B cell (primary cell): ENCODE results near the gene PLEKHA7. TPM values are rescaled to one million over a fixed set of nuclear protein-coding genes. Genes with fewer than 3 reads are reported as not detected.

ENCODE experiments used
- ATAC-seq: fragments of 200-7000 bp; cut with Tn5 transposase; one replicate; pipeline ENCODE4 v1.10.0; 2021; ENCODE audit warnings: low read depth, mild to moderate bottlenecking, moderate number of reproducible peaks, moderate library complexity
- CTCF ChIA-PET: fragments of 350-600 bp; sonication (Branson Sonifier 250); formaldehyde crosslinking; loops from one replicate; lab custom pipeline; 2021; ENCODE audit warnings: antibody characterized with exemption, inconsistent platforms; lab: Charles Lee
- POLR2A ChIA-PET: fragments of 350-600 bp; sonication (Branson Sonifier 250); formaldehyde crosslinking; loops from one replicate; lab custom pipeline; 2021; ENCODE audit warnings: antibody characterized with exemption; lab: Charles Lee
- DNase-seq: peaks from one replicate; pipeline ENCODE4 v3.0.0; 2013
- H2AFZ ChIP-seq: 2 replicates; pipeline ENCODE4 v1.6.1; 2012; ENCODE audit warnings: mild to moderate bottlenecking, low read depth, low read length; ENCODE audit not compliant: insufficient read depth, poor library complexity, severe bottlenecking
- H3K27ac ChIP-seq, 2 donors: 1 replicate in 1 of 2; 2 replicates in 1 of 2; pipeline ENCODE4 v1.5.1; 2012 to 2013; ENCODE audit warnings: low read length in 2 of 2, mild to moderate bottlenecking in 2 of 2, moderate library complexity in 1 of 2
- H3K27me3 ChIP-seq, 4 experiments: fragments of 200-600 bp in 1 of 4; sonication (generic) in 1 of 4; replicated peaks in 1 of 4; 1 replicate in 2 of 4; 2 replicates in 2 of 4; pipeline versions ENCODE4 v1.6.1 to v1.7.0; 2013 to 2016; ENCODE audit warnings: low read length in 3 of 4, mild to moderate bottlenecking in 2 of 4, mixed read lengths in 1 of 4, moderate library complexity in 1 of 4; ENCODE audit not compliant: insufficient read depth in 4 of 4, control insufficient read depth in 3 of 4; ENCODE audit errors: control extremely low read depth in 1 of 4
- H3K36me3 ChIP-seq, 2 experiments: replicated peaks in 1 of 2; 1 replicate in 1 of 2; 2 replicates in 1 of 2; pipeline versions ENCODE4 v1.6.1 to v1.7.1; 2013; ENCODE audit warnings: low read length in 1 of 2; ENCODE audit not compliant: insufficient read depth in 2 of 2, control insufficient read depth in 1 of 2; ENCODE audit errors: control extremely low read depth in 1 of 2, extremely low read depth in 1 of 2
- H3K4me1 ChIP-seq, 2 donors: fragments of 200-600 bp in 1 of 2; sonication (generic) in 1 of 2; 1 replicate in 1 of 2; 2 replicates in 1 of 2; pipeline versions ENCODE4 v1.5.1 to v1.6.1; 2013 to 2017; ENCODE audit warnings: low read length in 2 of 2; ENCODE audit not compliant: control insufficient read depth in 2 of 2, insufficient read depth in 2 of 2
- H3K4me2 ChIP-seq: replicated peaks from 2 replicates; pipeline ENCODE3; 2012; ENCODE audit warnings: mild to moderate bottlenecking, low read depth, low read length; ENCODE audit not compliant: poor library complexity, severe bottlenecking
- H3K4me3 ChIP-seq, 5 experiments: fragments of 200-600 bp in 1 of 5; sonication (generic) in 1 of 5; 1 replicate in 3 of 5; 2 replicates in 2 of 5; pipeline versions ENCODE4 v1.5.1 to v1.7.0; 2011 to 2016; ENCODE audit warnings: low read length in 4 of 5, mild to moderate bottlenecking in 4 of 5, low read depth in 2 of 5, control low read depth in 1 of 5, moderate library complexity in 1 of 5; ENCODE audit not compliant: insufficient read depth in 1 of 5; ENCODE audit errors: control extremely low read depth in 1 of 5, extremely low read depth in 1 of 5
- H3K79me2 ChIP-seq: fragments of 200-600 bp; sonication (generic); one replicate; pipeline ENCODE4 v1.6.0; 2016; ENCODE audit warnings: low read length; ENCODE audit not compliant: control insufficient read depth, insufficient read depth
- H3K9ac ChIP-seq: fragments of 200-600 bp; sonication (generic); 2 replicates; pipeline ENCODE4 v1.6.1; 2017; ENCODE audit warnings: mild to moderate bottlenecking, low read length, moderate library complexity
- H3K9me3 ChIP-seq, 3 donors: one replicate each; pipeline versions ENCODE4 v1.6.1 to v1.7.1; 2013; ENCODE audit warnings: low read length in 2 of 3; ENCODE audit not compliant: control insufficient read depth in 2 of 3, insufficient read depth in 1 of 3; ENCODE audit errors: control extremely low read depth in 1 of 3
- H4K20me1 ChIP-seq: 2 replicates; pipeline ENCODE4 v1.6.0; 2012; ENCODE audit warnings: mild to moderate bottlenecking, low read length; ENCODE audit not compliant: insufficient read depth, control insufficient read depth, poor library complexity, severe bottlenecking
- H3K27ac Mint-ChIP-seq: one replicate; pipeline ENCODE4 v1.8.0; 2021; ENCODE audit warnings: mixed read lengths
- H3K27me3 Mint-ChIP-seq: one replicate; pipeline ENCODE4 v1.8.0; 2021; ENCODE audit warnings: mixed read lengths
- H3K4me1 Mint-ChIP-seq: one replicate; pipeline ENCODE4 v1.8.0; 2021; ENCODE audit warnings: mixed read lengths
- H3K4me3 Mint-ChIP-seq: one replicate; pipeline ENCODE4 v1.8.0; 2021; ENCODE audit warnings: mixed read lengths
- H3K9me3 Mint-ChIP-seq: one replicate; pipeline ENCODE4 v1.8.0; 2022; ENCODE audit warnings: mixed read lengths; ENCODE audit not compliant: insufficient read depth
- EZH2 ChIP-seq: IDR thresholded peaks from 2 replicates; pipeline ENCODE4 v1.6.1; 2012; ENCODE audit warnings: borderline replicate concordance, low read depth, mild to moderate bottlenecking, moderate library complexity, low read length; ENCODE audit not compliant: insufficient read depth, poor library complexity, severe bottlenecking
- WGBS: methylation state at CpG from one replicate; pipeline ENCODE4 v1.1.5; 2013; ENCODE audit warnings: missing lambda C conversion rate; ENCODE audit not compliant: insufficient coverage; 5-methylcytosine and 5-hydroxymethylcytosine counted together
- intact Hi-C: fragments of 100-400 bp; cut with micrococcal nuclease; formaldehyde crosslinking; loops from one replicate; pipeline ENCODE4 v1.10.0; 2022
- polyA plus RNA-seq: library from polyadenylated mRNA; depleted of rRNA; stranded (reverse); fragments of >200 nt; gene quantifications from 2 replicates; pipeline ENCODE4 v1.2.3, GENCODE V29; 2012
- total RNA-seq, 2 donors: library from RNA; stranded (reverse); fragments of 120-200 nt in 1 of 2; gene quantifications; 1 replicate in 1 of 2; 2 replicates in 1 of 2; pipeline versions ENCODE4 v1.2.3 to v1.2.4, GENCODE V29; 2013 to 2022
- TF ChIP-seq, protein P1 (sequence below): fragments of 200-600 bp; IDR thresholded peaks from one replicate; pipeline ENCODE4 v1.8.0; 2022; ENCODE audit warnings: antibody characterized with exemption, mild to moderate bottlenecking

The PLEKHA7 gene
- total and polyA plus RNA-seq, 2 donors (not counting 1 experiment from before 2014, with no cell fraction given) = 1.7 to 8.2 TPM

DNA sequence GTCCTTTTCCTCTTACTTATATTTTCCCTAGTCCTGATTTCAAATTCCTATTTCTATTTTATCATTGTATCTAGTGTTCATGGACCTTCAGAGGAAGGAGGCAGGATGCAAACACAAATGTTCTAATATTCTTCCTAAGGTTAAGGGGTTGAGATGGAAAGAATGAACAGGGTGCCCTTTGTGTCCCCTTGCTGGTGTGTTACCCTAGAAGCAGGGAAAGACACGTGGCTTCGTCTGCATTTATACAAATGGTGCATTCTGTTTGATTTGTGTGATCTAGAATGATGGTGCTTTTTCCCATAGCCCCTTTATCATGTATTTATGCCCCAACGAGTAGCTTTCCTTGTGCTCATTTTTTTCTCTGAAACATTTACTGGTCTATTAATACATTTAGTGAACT, 76.2 kb downstream of the PLEKHA7 start:
- Histone ChIP-seq H3K9ac (no peak overlapping the region), H3K27me3 (peaks cover 0 to 3% (median 0%) of the 10 kb centered on the region in 4 experiments), H3K36me3 (no peaks in the 10 kb centered on the region), H3K4me3 (no peak overlapping the region), H3K27ac (no peak overlapping the region), H2AFZ (no peak overlapping the region), H3K4me1 (no peaks in the 10 kb centered on the region), H4K20me1 (no peaks in the 10 kb centered on the region), H3K79me2 (no peaks in the 10 kb centered on the region), H3K4me2 (no peak overlapping the region), H3K9me3 (no peaks in the 10 kb centered on the region)
- Mint-ChIP-seq H3K4me3 (no peak overlapping the region), H3K27me3 (peaks cover 4% of the 10 kb centered on the region), H3K4me1 (no peaks in the 10 kb centered on the region), H3K9me3 (no peaks in the 10 kb centered on the region), H3K27ac (no peak overlapping the region)
- POLR2A ChIA-PET = no interaction called here
- TF ChIP-seq, protein P1, sequence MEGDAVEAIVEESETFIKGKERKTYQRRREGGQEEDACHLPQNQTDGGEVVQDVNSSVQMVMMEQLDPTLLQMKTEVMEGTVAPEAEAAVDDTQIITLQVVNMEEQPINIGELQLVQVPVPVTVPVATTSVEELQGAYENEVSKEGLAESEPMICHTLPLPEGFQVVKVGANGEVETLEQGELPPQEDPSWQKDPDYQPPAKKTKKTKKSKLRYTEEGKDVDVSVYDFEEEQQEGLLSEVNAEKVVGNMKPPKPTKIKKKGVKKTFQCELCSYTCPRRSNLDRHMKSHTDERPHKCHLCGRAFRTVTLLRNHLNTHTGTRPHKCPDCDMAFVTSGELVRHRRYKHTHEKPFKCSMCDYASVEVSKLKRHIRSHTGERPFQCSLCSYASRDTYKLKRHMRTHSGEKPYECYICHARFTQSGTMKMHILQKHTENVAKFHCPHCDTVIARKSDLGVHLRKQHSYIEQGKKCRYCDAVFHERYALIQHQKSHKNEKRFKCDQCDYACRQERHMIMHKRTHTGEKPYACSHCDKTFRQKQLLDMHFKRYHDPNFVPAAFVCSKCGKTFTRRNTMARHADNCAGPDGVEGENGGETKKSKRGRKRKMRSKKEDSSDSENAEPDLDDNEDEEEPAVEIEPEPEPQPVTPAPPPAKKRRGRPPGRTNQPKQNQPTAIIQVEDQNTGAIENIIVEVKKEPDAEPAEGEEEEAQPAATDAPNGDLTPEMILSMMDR = no peak
- TF ChIP-seq EZH2 = no peak
- WGBS = no CpG with 5 or more reads among the region's 3 CpGs
- ATAC-seq (no peak), DNase-seq (no peak)
- intact Hi-C loops = no loop called here
- CTCF ChIA-PET = interaction anchor here (1.5 to 2.0 kb wide), 3 partner anchors 36 to 125 kb away, joined by 5 read pairs; no protein-coding TSS in a partner anchor

DNA sequence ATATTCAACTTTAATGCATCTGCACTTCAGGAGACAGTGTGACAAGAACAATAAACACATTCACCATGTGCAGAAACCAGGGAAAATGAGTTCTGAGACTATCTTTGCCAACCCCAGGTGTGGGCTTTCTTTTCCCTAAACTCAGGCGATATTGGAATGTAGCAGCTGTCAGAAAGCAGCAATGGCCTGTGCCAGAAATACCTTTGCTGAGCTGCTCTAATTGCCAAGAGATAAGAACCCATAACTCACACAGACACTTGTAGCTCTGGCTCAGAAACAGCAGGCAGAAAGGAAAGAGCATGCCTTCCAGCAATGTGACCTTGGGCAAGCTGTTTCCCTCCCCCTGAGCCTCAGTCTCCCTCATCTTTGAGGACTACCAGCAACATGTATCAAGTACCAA, 77.6 kb downstream of the PLEKHA7 start:
- WGBS = 91% methylated on average over 1 of the region's 1 CpG
- Histone ChIP-seq H4K20me1 (no peaks in the 10 kb centered on the region), H3K9ac (no peak overlapping the region), H3K36me3 (no peaks in the 10 kb centered on the region), H2AFZ (no peak overlapping the region), H3K27ac (no peak overlapping the region), H3K4me2 (no peak overlapping the region), H3K79me2 (no peaks in the 10 kb centered on the region), H3K4me3 (no peak overlapping the region), H3K9me3 (no peaks in the 10 kb centered on the region), H3K27me3 (no peaks in the 10 kb centered on the region), H3K4me1 (no peaks in the 10 kb centered on the region)
- no peak for TF ChIP-seq EZH2
- TF ChIP-seq, protein P1 = no peak
- peaks cover 12% of the 10 kb centered on the region for H3K27me3 Mint-ChIP-seq
- ChIA-PET POLR2A (no interaction called here), CTCF (interaction anchor here (0.9 to 2.0 kb wide), 4 partner anchors 12 to 127 kb away, joined by 3 to 5 read pairs (median 5); no protein-coding TSS in a partner anchor)
- DNase-seq (no peak), ATAC-seq (no peak)
- H3K4me3 Mint-ChIP-seq = no peak overlapping the region
- intact Hi-C loops = no loop called here
- no peaks in the 10 kb centered on the region for H3K4me1 Mint-ChIP-seq
- H3K27ac Mint-ChIP-seq = no peak overlapping the region
- H3K9me3 Mint-ChIP-seq = no peaks in the 10 kb centered on the region
